ENCODE results near the gene PCBP3. TPM values are rescaled to one million over a fixed set of nuclear protein-coding genes. Genes with fewer than 3 reads are reported as not detected.

PCBP3 gene
- polyA plus RNA-seq, 1 donor from 2014 or later = 1.7 TPM

- H3K4me3 ChIP-seq (ENCODE audit: low read length) = no peak overlapping the region
- no peak overlapping the region for H3K4me2 ChIP-seq (ENCODE audit: low read length)
- H3K9ac ChIP-seq (ENCODE audit: low read length) = no peak overlapping the region
- no peak overlapping the region for H2AFZ ChIP-seq (ENCODE audit: low read depth, low read length)
- H3K27me3 ChIP-seq (ENCODE audit: insufficient read depth, low read depth, low read length) = no peaks in the 10 kb centered on the region
- no peaks in the 10 kb centered on the region for H4K20me1 ChIP-seq (ENCODE audit: insufficient read depth)
- TF ChIP-seq POLR2AphosphoS5 (IDR thresholded peaks at IDR 0.05) = no peak
- no peak for TF ChIP-seq CTCF (IDR thresholded peaks at IDR 0.05; ENCODE audit: poor library complexity, severe bottlenecking)
- TF ChIP-seq MXI1 (conservative IDR thresholded peaks at IDR 0.05; ENCODE audit: poor library complexity, severe bottlenecking) = no peak
- no peak for TF ChIP-seq REST (IDR thresholded peaks at IDR 0.05; ENCODE audit: borderline replicate concordance)
- TF ChIP-seq RAD21 (conservative IDR thresholded peaks at IDR 0.05) = no peak
- no peak for TF ChIP-seq EP300 (conservative IDR thresholded peaks at IDR 0.05; ENCODE audit: poor library complexity, severe bottlenecking)
- no peak for TF ChIP-seq SMC3 (conservative IDR thresholded peaks at IDR 0.05; ENCODE audit: poor library complexity)
- TF ChIP-seq EZH2 (IDR thresholded peaks at IDR 0.05; ENCODE audit: borderline replicate concordance, insufficient read depth, low read length, poor library complexity, severe bottlenecking) = no peak
- TF ChIP-seq TAF1 (IDR thresholded peaks at IDR 0.05; ENCODE audit: low read depth) = no peak
- no peaks in the 10 kb centered on the region for H3K79me2 ChIP-seq (replicated peaks; ENCODE audit: insufficient read depth, low read length)
- no peaks in the 10 kb centered on the region for H3K9me3 ChIP-seq (ENCODE audit: low read length)
- no peaks in the 10 kb centered on the region for H3K36me3 ChIP-seq (ENCODE audit: insufficient read depth, low read length)
- H3F3A ChIP-seq (ENCODE audit: insufficient read depth, low read length, poor library complexity, severe bottlenecking) = no peaks in the 10 kb centered on the region
- no peaks in the 10 kb centered on the region for H3K9me2 ChIP-seq (ENCODE audit: insufficient read depth, low read length)
- no peak overlapping the region for H3K27ac ChIP-seq (ENCODE audit: low read length)
Measured at GRCh38 chr21:45699966-45700365, 56.4 kb downstream of the PCBP3 start.

DNA sequence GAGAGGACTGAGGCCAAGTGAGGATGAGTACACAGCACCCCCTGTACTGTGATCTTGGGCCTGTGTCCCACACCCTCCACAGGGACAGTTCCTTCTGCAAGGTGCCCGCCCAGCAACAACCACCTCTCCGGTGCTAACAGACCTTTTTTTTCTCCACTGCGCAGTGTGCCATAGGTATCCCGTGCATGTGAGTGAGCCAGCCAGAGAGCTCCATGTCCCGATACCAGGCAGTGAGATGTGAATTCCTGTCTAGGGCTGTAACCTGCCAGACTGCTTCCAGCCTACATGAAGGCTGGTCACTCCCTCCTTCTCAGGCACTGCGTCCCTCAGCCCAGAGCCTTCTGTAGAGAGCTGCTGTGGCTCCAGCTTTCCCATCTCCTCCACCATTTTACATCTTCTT, 56.9 kb downstream of the PCBP3 start:
- TF ChIP-seq REST (IDR thresholded peaks at IDR 0.05; ENCODE audit: borderline replicate concordance) = no peak
- TF ChIP-seq SMC3 (conservative IDR thresholded peaks at IDR 0.05; ENCODE audit: poor library complexity) = no peak
- TF ChIP-seq TAF1 (IDR thresholded peaks at IDR 0.05; ENCODE audit: low read depth) = no peak
- TF ChIP-seq CTCF (IDR thresholded peaks at IDR 0.05; ENCODE audit: poor library complexity, severe bottlenecking) = no peak
- TF ChIP-seq EZH2 (IDR thresholded peaks at IDR 0.05; ENCODE audit: borderline replicate concordance, insufficient read depth, low read length, poor library complexity, severe bottlenecking) = no peak
- TF ChIP-seq POLR2AphosphoS5 (IDR thresholded peaks at IDR 0.05) = no peak
- TF ChIP-seq EP300 (conservative IDR thresholded peaks at IDR 0.05; ENCODE audit: poor library complexity, severe bottlenecking) = no peak
- TF ChIP-seq RAD21 (conservative IDR thresholded peaks at IDR 0.05) = no peak
- TF ChIP-seq MXI1 (conservative IDR thresholded peaks at IDR 0.05; ENCODE audit: poor library complexity, severe bottlenecking) = no peak
- H3K9me3 ChIP-seq (ENCODE audit: low read length) = no peaks in the 10 kb centered on the region
- H3K9me2 ChIP-seq (ENCODE audit: insufficient read depth, low read length) = no peaks in the 10 kb centered on the region
- no peak overlapping the region for H3K9ac ChIP-seq (ENCODE audit: low read length)
- no peak overlapping the region for H3K4me3 ChIP-seq (ENCODE audit: low read length)
- H3K27ac ChIP-seq (ENCODE audit: low read length) = no peak overlapping the region
- no peaks in the 10 kb centered on the region for H3K79me2 ChIP-seq (replicated peaks; ENCODE audit: insufficient read depth, low read length)
- H3K27me3 ChIP-seq (ENCODE audit: insufficient read depth, low read depth, low read length) = no peaks in the 10 kb centered on the region
- no peaks in the 10 kb centered on the region for H3K36me3 ChIP-seq (ENCODE audit: insufficient read depth, low read length)
- no peaks in the 10 kb centered on the region for H3F3A ChIP-seq (ENCODE audit: insufficient read depth, low read length, poor library complexity, severe bottlenecking)
- H4K20me1 ChIP-seq (ENCODE audit: insufficient read depth) = no peaks in the 10 kb centered on the region
- H3K4me2 ChIP-seq (ENCODE audit: low read length) = no peak overlapping the region
- H2AFZ ChIP-seq (ENCODE audit: low read depth, low read length) = no peak overlapping the region

Data from neural cell (in vitro differentiated cells).